GM10847 (cell line): Measurements from ENCODE around the gene NDUFS5.

ENCODE experiments used
- POLR2A ChIP-seq: IDR thresholded peaks from 2 replicates; pipeline ENCODE4 v1.6.1; 2011; ENCODE audit not compliant: insufficient read length; ENCODE audit errors: extremely low read depth

Gene NDUFS5

GRCh38 chr1:39050001-39050400 is 23.9 kb downstream of the NDUFS5 start:
- no peak for TF ChIP-seq POLR2A

- TF ChIP-seq POLR2A: no peak
Observed at GRCh38 chr1:39051956-39052355, 25.8 kb downstream of the NDUFS5 start.

- no peak for TF ChIP-seq POLR2A
Observed at GRCh38 chr1:39061951-39062350, 35.8 kb downstream of the NDUFS5 start.

GRCh38 chr1:39063191-39063590 is 37.0 kb downstream of the NDUFS5 start:
- no peak for TF ChIP-seq POLR2A

GRCh38 chr1:39063775-39064174 is 37.6 kb downstream of the NDUFS5 start:
- TF ChIP-seq POLR2A: no peak

- TF ChIP-seq POLR2A: no peak
Observed at GRCh38 chr1:39065542-39065941, 39.4 kb downstream of the NDUFS5 start.

- TF ChIP-seq POLR2A: no peak
Observed at GRCh38 chr1:39076127-39076798, 50.1 kb downstream of the NDUFS5 start.

- no peak for TF ChIP-seq POLR2A
Observed at GRCh38 chr1:39076799-39077148, 50.6 kb downstream of the NDUFS5 start.

GRCh38 chr1:39080269-39080826 is 54.2 kb downstream of the NDUFS5 start:
- TF ChIP-seq POLR2A: no peak

- no peak for TF ChIP-seq POLR2A
Observed at GRCh38 chr1:39080831-39081270, 54.7 kb downstream of the NDUFS5 start.

GRCh38 chr1:39081271-39082009 is 55.3 kb downstream of the NDUFS5 start:
- TF ChIP-seq POLR2A: no peak

GRCh38 chr1:39082010-39082799 is 56.1 kb downstream of the NDUFS5 start:
- no peak for TF ChIP-seq POLR2A

GRCh38 chr1:39082811-39083576 is 56.8 kb downstream of the NDUFS5 start:
- TF ChIP-seq POLR2A: no peak

- no peak for TF ChIP-seq POLR2A
Observed at GRCh38 chr1:39084191-39084590, 58.0 kb downstream of the NDUFS5 start.
